HUDEP-2 (cell line): Measurements from ENCODE around the gene ARHGAP20.
"Not testable (repeated sequence)": the region's sequence is repeated elsewhere in the genome, so short reads cannot be mapped to it uniquely, and the experiment has no call there.

Experiments used
- DNase-seq, 76 experiments: peaks; one replicate each; lab custom pipeline; 2025; ENCODE audit not compliant: unreplicated experiment in 76 of 76; lab: John Stamatoyannopoulos, UW

Gene ARHGAP20

DNA sequence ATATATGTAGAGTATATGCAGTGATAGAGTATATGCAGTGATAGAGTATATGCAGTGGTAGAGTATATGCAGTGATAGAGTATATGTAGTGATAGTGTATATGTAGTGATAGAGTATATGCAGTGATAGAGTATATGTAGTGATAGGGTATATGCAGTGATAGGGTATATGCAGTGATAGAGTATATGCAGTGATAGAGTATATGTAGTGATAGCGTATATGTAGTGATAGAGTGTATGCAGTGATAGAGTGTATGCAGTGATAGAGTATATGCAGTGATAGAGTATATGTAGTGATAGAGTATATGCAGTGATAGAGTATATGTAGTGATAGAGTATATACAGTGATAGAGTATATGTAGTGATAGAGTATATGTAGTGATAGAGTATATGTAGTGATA lies 92.9 kb downstream of the ARHGAP20 start:
- DNase-seq, result not testable (repeated sequence)

DNA sequence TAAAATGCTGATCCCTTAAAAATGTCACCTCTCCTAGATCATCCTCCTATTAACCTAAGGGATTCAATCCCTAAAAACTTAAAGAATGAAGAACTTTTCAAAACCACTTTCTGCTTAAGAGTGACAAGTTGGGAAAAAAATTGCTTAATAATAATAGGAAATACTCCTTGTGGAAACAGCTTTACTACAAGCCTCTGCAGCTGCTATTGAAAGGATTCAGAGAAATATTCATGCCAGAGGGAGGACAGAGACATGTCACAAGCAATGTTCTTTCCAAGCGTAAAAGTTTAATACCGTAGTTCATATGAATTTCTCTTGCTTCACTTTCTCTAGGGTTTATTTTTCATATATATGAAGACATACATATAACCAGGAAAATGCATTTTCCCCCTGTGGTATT lies 98.2 kb downstream of the ARHGAP20 start:
- no peak for DNase-seq

DNA sequence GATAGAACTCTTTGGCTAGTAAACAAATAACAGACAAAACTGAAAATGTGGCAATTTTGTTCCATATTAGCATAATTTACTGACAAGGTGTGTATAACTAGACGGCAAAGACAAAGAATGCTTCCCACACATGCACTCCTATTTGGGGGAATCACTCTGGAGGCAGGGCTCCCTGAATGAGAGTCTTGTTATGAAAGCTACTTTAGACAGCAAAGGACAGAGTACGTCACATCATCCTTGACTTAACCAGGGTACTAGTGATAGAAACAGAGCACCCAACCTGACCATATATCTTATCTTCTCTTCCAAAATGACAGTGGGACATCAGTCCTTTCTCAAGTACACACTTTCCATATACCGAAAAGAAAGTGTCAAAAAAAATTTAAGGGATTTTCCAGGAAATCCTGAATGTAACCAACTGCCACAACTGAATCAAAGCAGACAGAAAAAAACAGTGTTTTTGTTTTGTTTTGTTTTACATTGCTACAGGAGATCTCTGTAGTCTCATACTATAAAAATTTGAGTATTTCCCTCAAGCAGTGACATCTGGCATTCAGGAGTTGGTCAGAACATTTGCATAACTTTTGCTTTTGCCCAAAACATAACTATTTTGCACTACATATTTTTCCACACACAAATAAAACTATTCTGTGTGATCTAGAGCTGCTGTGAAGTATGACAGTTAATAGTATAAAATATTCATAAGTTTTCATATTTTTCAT lies 98.9 kb downstream of the ARHGAP20 start:
- no peak for DNase-seq

DNA sequence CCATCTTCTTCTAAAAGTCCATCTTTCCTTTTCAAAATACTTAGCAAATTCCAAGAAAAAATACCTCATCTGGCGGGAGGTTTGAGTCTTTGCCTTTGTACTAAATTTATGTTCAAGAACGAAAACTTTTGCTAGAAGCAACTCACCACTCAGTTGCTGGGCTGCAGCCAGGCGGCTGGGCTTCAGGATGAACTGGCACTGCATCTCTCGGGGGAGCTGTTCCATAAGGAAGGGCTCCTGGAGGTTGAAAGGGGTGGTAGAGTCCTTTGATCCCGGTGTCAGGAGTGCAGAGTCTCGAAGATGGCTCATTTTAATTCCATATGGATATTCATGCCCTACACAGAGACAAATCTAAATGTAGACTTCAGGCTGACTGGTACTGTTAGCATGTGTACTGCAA lies 105.8 kb downstream of the ARHGAP20 start:
- no peak for DNase-seq

DNA sequence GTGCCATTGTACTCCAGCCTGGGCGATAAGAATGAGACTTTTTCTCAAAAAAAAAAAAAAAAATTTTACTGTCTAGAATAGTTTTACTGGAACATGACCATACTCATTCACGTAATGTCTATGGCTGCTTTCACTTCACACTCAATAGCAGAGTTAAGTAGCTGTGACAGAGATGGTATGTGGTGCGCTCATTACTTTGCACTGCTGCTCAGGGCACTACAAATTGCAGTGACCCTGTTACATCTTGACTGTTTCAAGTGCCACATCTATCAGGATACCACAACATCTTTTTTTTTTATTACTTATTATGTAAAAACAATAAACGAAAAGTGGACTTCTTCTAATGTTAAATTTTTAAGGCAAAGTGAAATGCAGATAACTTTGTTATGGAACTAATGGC lies 110.3 kb downstream of the ARHGAP20 start:
- no peak for DNase-seq

DNA sequence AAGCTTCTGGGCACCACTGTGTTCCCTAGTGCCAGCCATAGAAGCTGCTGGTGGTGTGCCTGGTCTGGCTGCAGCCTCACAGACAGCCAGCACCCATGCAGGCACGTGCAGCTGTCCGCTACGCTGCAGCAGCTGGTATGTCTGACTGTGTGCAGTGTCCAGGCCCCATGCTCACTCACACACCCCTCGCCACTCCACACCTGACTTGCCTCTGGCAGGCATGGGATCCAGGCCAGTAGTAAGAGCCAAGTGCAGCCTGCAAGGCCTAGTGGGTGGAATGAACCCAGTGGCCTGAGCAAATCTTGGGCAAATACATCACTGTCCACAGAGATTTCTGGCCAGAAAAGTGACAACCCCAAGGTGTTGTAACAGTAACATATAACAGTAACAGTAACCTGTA lies 111.9 kb downstream of the ARHGAP20 start:
- DNase-seq, result no peak

DNA sequence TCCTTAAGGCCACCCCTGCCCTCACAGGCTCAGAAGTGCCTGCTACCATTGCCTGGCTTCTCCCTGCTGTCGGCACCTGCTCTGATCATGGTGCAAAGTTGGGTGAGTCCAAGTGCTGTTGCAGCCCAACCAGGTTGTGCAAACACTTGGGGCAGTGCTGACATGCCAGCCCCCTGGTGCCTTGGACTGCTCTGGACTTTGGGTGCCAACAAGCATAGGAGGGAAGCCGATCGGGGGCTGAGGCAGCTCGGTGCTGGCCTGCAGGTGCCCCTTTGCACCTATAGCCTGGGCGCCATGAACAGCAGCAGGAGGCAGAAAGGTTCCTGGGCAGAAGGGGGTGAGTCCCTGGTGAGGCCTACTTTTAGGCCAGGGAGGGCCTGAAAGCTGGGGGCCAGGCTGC lies 113.0 kb downstream of the ARHGAP20 start:
- DNase-seq, result no peak

DNA sequence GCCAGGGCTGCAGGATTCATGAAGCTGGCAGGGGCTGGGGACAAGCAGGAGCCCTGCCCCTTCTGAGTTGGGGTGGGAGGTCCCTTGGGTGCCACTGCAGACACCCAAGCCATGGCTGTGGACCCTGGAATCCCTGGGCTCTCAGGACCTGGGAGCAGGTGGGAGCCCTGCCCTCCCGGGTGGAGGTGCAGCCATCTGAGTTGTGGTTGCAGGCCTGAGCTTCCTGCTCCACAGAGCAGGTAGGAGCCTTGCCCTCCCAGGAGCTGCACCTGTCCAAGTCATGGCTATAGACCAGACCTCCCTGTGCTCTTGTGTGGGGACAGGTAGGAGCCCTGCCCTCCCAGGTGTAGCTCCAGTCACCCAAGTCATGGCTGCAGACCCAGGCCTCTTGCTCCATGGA lies 113.5 kb downstream of the ARHGAP20 start:
- DNase-seq, result no peak

DNA sequence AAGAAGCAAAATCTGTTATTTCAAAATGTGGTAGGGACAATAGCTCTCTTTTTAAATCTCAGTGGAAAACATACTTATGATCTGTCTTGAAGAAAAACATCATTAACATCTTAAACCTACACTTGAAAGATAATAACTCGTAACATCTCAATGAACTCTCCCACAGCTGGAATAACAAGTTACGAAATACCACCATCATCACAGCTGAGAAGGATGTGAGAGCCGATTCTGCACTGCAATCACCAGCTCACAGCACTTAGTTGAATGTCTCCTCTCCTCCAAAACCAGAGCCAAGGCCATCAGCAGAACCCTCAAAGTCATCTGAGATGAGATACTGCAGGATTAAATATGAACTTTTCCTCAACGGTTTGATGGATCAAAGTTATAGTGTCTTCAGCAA lies 124.3 kb downstream of the ARHGAP20 start:
- DNase-seq, result no peak

DNA sequence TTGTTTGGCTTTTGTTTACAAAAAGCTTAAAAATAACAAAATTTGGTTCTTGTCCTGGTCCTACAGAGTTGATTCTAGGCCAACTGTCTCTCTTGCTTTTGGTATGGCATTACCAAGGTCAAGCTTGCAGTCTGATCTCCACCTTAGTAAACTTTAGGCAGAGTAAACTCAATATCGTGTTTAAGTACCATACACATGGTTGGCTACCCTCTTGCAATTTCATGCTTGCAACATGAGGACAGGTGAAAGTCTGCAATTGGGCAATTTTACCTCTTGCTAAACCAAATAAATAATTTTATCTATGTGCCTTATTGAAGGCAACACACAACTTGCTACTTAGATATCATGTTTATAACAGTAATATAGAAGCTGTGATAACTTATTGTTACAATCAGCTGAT lies 125.1 kb downstream of the ARHGAP20 start:
- no peak for DNase-seq

DNA sequence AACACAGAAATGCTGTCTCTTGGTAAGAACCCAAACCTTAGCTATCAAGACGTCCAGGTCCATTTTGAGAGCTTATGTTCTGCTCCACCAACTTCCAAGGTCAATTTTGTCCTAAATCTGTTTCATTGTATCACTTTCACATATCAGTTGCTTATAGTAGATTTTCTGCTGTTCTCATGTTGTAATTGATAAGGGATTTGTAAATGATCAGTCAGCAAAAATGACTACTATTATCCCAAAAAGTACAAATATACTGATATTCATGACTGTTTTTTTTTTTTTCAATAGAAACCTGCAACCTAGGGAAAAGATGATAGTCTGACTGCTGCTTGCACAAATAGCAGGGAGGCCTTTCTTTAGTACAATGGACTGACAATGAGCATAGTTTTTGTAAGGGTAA lies 128.1 kb downstream of the ARHGAP20 start:
- no peak for DNase-seq

DNA sequence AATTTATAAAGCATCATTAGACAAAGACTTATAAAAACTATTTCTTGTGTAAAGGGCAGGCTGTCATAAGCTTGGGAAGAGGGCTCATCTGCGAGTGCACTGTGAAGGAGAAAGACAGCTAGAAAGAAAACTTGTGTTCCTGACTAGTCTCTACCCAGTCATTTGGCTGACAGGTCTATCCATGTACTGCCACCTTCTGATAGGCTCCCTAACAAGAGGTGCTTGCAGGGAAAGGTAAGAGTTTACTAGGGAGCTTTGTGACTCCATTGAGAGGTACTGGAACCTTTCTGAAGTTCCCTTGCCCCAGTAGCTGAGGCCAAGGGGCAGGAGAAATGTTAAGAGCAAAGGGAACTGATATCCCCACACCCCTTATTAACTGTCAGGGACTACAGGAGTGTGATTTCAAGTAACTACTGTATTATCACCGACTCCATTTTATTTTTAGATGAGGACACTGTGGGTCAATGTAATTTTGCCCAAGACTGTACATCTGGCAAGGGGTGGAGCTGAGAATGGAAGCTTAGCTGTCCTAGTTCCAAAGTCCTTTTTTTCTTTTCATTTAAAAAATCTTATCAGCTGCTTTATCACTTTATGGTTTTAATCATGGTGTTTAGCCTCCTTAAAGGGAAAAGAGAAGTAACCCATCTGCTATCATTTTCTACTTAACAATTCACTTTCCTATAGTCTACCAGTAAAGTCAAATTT lies 129.4 kb downstream of the ARHGAP20 start:
- no peak for DNase-seq

DNA sequence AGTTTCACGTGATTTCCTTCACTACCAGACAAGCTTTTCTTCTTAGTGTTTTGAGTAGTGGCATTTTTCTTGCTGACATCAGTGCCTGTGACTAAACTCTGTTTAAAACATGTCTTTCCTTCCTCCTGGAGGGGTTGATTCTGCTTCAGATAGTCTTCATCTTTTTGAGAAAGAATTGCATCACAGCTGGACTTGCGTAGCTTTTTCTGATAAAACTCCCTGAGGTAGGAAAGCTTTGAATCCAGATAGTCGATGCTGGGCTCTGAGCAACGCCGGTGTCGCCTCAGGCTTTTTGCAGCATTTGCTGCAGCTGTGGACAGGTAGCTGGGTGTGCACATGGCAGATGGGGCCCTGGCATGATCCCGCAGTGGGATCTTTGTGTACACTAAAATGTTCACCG lies 131.7 kb downstream of the ARHGAP20 start:
- DNase-seq, result no peak

DNA sequence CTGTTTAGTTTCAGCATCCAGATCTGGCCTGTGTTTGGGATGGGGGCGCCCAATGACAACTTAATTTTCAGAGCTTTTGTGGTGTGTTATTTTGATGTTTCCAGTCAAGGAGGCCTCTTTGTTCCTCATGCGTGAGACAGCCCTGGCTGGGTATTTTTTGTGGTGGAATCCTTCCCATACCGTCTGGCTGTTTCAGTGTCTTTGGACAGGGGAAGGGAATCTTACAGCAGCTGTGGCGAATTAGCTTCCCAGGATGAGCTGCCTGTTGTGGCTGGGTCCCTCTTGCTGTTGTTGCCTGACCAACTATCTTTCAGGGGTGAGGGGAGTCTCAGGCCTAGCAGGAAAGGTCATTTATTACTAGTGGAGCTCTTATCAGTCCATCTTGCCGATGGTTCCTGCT lies 138.8 kb downstream of the ARHGAP20 start:
- no peak for DNase-seq

DNA sequence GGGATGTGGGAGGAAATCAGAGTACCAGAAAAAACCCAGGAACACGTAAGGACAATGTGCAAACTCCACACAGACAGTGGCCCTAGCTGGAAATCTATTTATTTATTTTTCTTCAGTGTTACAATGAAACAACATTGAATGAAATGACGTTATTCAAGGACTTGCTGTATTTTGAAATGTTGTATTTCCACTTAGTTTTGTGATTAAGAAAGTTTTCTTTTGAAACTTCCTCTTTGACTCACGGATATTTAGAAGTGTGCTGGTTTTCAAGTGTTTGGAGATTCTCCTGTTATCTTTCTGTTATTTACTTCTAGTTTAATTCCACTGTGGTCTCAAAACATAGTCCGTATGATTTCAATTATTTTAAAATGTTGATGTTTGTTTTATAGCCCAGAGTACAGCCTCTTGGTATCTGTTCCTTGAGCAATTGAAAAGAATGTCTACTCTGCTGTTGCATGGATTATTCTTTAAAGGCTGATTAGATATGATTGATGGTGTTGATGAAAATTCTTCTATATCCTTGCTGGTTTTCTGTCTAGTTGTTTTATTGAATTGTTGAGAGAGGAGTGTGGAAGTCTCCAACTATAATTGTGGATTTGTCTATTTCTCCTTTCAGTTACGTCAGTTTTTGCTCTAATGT lies 141.0 kb downstream of the ARHGAP20 start:
- no peak for DNase-seq

DNA sequence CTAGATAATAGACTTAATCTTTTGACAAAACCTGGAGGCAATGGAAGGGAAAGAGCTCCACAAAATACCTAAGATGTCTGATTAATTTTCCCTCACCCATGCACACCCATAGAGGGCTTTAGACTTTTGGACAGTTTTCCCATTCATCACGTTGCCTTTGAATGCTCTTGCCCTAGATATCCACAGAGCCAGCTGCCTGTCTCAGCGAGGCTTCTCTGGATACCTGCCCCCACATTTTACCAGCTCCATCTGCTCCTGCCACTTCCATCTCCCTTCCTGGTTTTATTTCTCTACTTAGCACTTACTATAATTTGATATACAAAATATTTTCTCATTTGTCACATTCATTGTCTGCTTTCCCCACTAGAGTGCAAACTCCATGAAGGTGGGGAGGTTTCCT lies 145.7 kb downstream of the ARHGAP20 start:
- no peak for DNase-seq

DNA sequence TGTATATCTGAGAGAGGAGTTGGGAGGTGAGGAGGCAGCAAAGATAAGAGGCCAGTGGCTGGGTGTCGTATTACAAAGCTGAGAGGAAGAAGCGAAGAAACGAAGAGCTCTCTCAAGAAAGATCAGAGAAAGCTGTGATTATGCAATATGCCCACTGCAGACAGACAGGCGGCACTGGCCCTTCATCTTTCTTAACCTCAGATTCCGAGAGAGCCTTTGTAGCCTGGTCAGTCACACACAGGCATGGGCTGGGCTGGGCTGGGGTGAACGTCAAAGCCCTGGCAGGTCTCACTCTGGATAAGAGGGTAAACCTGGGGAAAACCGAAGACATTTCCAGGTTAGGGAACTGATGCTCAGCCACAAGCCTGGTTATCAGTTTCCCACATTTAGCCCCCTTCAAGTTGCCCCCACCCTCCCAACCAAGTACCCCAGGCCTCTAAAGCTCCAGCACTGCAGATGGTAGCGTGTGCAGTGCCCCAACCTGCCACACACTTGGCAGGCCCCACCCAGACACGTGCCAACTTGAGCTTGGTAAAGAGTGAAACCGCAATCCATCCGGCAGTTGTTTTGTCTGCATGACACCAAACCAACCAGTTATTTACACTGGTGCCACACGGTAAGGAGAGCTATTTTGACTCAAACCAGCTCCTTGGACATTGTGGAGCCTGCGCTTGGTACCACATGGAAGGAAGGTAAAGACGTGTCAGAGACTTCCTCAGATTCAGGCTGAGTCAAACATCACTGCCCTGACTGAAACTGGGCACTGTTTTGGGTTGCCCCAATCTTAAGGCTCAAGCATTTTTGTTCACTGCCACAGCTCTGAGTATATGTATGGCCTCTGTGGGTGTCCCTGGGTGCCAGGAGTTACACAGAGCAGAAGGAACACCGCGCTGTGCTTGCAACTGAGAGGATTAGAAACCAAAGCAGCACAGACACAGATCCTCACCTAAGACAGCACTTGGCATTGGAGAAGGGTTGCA lies 146.6 kb downstream of the ARHGAP20 start:
- no peak for DNase-seq

DNA sequence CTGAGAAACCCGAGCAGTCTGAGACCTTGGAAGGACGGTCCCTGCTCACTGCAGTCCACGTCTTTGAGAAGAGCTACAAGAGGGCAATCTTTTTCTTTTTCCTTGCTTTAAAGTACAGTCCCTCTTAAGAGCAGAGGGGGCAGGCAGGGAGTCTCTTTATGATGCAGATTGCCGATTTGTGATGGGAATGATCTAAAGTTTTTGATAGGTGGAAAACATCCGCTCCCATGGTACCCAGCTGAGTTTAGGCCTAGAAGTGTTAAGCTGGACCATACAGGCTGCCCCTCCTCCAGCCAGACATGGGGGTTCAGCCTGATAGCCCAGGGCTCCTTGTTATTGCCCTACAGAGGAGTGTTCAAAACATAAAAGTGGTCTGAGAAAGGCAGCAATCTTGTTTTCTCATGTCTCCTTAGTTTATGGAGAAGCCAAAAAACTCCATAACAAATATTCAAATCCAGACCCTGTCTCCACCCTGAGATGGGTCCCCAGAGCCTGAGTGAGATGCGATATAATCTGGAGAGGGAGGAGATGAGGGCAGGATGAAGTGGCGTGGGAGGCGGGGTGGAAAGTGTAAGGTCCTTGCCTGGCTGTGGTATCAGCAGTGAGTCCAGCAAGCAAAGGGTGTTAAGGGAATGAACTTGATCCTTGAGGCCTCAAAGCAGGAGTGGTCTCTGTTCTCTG lies 147.4 kb downstream of the ARHGAP20 start:
- no peak for DNase-seq

DNA sequence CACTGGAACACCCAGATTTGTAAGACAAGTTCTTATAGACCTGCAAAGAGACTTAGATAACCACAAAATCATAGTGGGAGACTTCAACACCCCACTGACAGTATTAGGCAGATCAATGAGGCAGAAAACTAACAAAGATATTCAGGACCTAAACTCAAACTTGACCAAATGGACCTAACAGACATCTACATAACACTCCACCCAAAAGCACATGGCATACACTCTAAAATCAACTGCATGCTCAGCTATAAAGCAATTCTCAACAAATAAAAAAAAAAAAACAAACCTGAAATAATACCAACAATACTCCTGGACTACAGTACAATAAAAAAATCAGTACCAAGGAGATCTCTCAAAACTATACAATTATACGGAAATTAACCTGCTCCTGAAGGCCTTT lies 167.5 kb downstream of the ARHGAP20 start:
- DNase-seq, result no peak

DNA sequence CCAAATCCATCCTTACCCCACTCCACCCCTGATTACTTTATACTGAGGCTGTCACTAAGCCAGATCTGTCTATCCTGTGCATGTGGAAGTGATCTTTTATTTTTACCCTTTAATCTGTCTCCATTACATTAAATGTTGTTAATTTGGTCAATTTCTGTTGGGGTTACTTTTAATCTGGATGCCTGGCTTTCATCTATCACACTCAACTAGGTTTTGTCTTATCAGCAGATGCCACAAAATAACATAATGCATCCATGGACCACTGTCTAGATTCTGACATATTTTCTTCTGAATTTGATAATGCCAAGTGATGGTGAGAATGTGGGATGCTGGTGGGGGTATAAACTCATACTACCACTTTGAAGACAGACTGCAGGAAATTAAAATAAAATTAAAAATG lies 174.1 kb downstream of the ARHGAP20 start:
- no peak for DNase-seq
